Measurements from ENCODE around the gene CHD8. TPM values are rescaled to one million over a fixed set of nuclear protein-coding genes. Genes with fewer than 3 reads are reported as not detected.
A peak's percentile ranks its signal among the peaks of the same experiment; 100 is the strongest.

CHD8 gene
- total and polyA plus RNA-seq, 2 of the 13 experiments (the other 11 are each of a cell fraction or from before 2014, with no cell fraction given), result 35.1 to 79.6 TPM

GRCh38 chr14:21494902-21495762 lies 39.2 kb upstream of the CHD8 start:
- no peak for FAIRE-seq
- CTCF ChIA-PET (ENCODE audit: low intra/inter-chr PET ratio, low total read pairs), result interaction anchor here (6.4 kb wide), 1 partner anchor 63 kb away, joined by 104 read pairs; no protein-coding TSS in a partner anchor
- no peak for ATAC-seq
- H2AFZ ChIP-seq (ENCODE audit: low read length), result no peak overlapping the region
- no peak for DNase-seq (ENCODE audit: low spot score)
- no peaks in the 10 kb centered on the region for H3K27me3 ChIP-seq (ENCODE audit: control insufficient read depth in 1 of 2, insufficient read depth in 2 of 2, low read length in 2 of 2)
- no peaks in the 10 kb centered on the region for H3K4me1 ChIP-seq (ENCODE audit: insufficient read depth, low read length)
- intact Hi-C loops (cut with micrococcal nuclease; ENCODE audit: unreplicated experiment) (loop anchor here (5.0 kb wide), 1 partner anchor 38 kb away; the partner anchor contains the start of gene CHD8), in situ Hi-C loops (cut with HindIII; ENCODE audit: extremely low pct_ligation_motif_present, low pct_unique_long_range_greater_than_20kb) (no loop called here)
- H3K27ac ChIP-seq (ENCODE audit: extremely low read length, insufficient read depth, low read length), result no peak overlapping the region
- H3K9me3 ChIP-seq (ENCODE audit: low read length), result no peaks in the 10 kb centered on the region
- H3K4me3 ChIP-seq (replicated peaks in 1 of 3; ENCODE audit: insufficient read depth in 1 of 3, low read depth in 2 of 3, low read length in 3 of 3), result no peak overlapping the region
- 0 out of 2 replicates have a peak, but pooled peaks cover 2% of the 10 kb centered on the region for H4K20me1 ChIP-seq (ENCODE audit: insufficient read depth, low read length)
- TF ChIP-seq MAFG (CRISPR knock-in tag; IDR thresholded peaks at IDR 0.05) (no peak), ATF4 (CRISPR knock-in tag; IDR thresholded peaks at IDR 0.05) (peak in 1 of 2 experiments; percentile 21; a peak in 1 of 4 replicates), CEBPB (IDR thresholded peaks at IDR 0.05; ENCODE audit: borderline replicate concordance, low read depth, low read length) (peak; percentile 60; the same call in 1 of the 2 replicates), RBFOX2 (IDR thresholded peaks at IDR 0.05; ENCODE audit: low read depth, low read length) (0 out of 2 replicates have a peak, but pooled peaks have one; percentile 32), REPIN1 (CRISPR knock-in tag; IDR thresholded peaks at IDR 0.05; ENCODE audit: borderline replicate concordance, low read depth) (no peak), NCOA2 (CRISPR knock-in tag; IDR thresholded peaks at IDR 0.05) (no peak), ATF7 (IDR thresholded peaks at IDR 0.05) (peak; percentile 65), ATF7 (CRISPR knock-in tag; IDR thresholded peaks at IDR 0.05) (no peak), ZNF644 (CRISPR knock-in tag; IDR thresholded peaks at IDR 0.05; ENCODE audit: low read depth) (no peak)
- H3K4me2 ChIP-seq (ENCODE audit: low read depth, low read length), result no peak overlapping the region
- no TSS peak for BruUV-seq (replicated peaks)
- POLR2A ChIA-PET, result interaction anchor here (0.8 to 8.7 kb wide), 6 partner anchors 16 to 62 kb away, joined by 3 to 91 read pairs (median 6); partner anchors contain the start of genes CHD8, METTL3, RAB2B and SALL2
- H3K9ac ChIP-seq (ENCODE audit: insufficient read depth, low read depth, low read length), result no peak overlapping the region
- H3K79me2 ChIP-seq (ENCODE audit: insufficient read depth, low read length), result no peaks in the 10 kb centered on the region
- WGBS (ENCODE audit: low lambda C conversion rate), result 71% methylated on average over 2 of the region's 2 CpGs
- H3K36me3 ChIP-seq (replicated peaks in 1 of 2; ENCODE audit: control insufficient read depth in 1 of 2, insufficient read depth in 2 of 2, low read length in 2 of 2), result peaks cover 35 to 81% of the 10 kb centered on the region in 2 experiments
